Kidney (tissue), 14 donors: ENCODE measurements around the gene RPP38. TPM values are rescaled to one million over a fixed set of nuclear protein-coding genes. Genes with fewer than 3 reads are reported as not detected.

ENCODE experiments used
- DNase-seq, 5 donors: peaks; one replicate each; pipeline ENCODE4 v3.0.0-alpha.2; 2013 to 2020
- FAIRE-seq: peaks from 2 replicates; lab custom pipeline; 2012; peaks lifted over from hg19 to GRCh38; lab: Jason Lieb, UNC
- H3K27ac ChIP-seq, 2 donors: one replicate each; pipeline ENCODE4 v1.7.0; 2013; ENCODE audit warnings: low read depth in 2 of 2, low read length in 2 of 2, inconsistent platforms in 1 of 2
- H3K27me3 ChIP-seq: one replicate; pipeline ENCODE4 v1.7.1; 2013; ENCODE audit warnings: low read length, inconsistent platforms; ENCODE audit not compliant: control insufficient read depth, insufficient read depth
- H3K36me3 ChIP-seq, 3 donors: one replicate each; pipeline versions ENCODE4 v1.7.0 to v1.7.1; 2013; ENCODE audit warnings: low read length in 3 of 3, control low read depth in 1 of 3, inconsistent platforms in 1 of 3; ENCODE audit not compliant: insufficient read depth in 3 of 3, control insufficient read depth in 2 of 3
- H3K4me1 ChIP-seq, 3 donors: one replicate each; pipeline versions ENCODE4 v1.7.0 to v1.7.1; 2013; ENCODE audit warnings: low read length in 3 of 3, inconsistent platforms in 1 of 3, low read depth in 1 of 3; ENCODE audit not compliant: control insufficient read depth in 2 of 3, insufficient read depth in 2 of 3
- H3K4me3 ChIP-seq, 3 donors: one replicate each; pipeline versions ENCODE4 v1.7.0 to v1.8.1; 2013; ENCODE audit warnings: low read length in 3 of 3, control low read depth in 1 of 3, inconsistent platforms in 1 of 3
- H3K9ac ChIP-seq, 3 donors: one replicate each; pipeline versions ENCODE4 v1.7.0 to v1.7.1; 2013; ENCODE audit warnings: low read length in 3 of 3, control low read depth in 1 of 3, inconsistent platforms in 1 of 3
- H3K9me3 ChIP-seq, 3 donors: one replicate each; pipeline versions ENCODE4 v1.7.0 to v1.7.1; 2013; ENCODE audit warnings: low read length in 3 of 3, control low read depth in 1 of 3, inconsistent platforms in 1 of 3; ENCODE audit not compliant: control insufficient read depth in 2 of 3, insufficient read depth in 1 of 3
- intact Hi-C: fragments of 100-400 bp; cut with DNase I; formaldehyde crosslinking; loops from one replicate; pipeline ENCODE4 v1.11.1; 2022
- polyA plus RNA-seq: library from polyadenylated mRNA; stranded (reverse); fragments of 350-450 nt; fragmentation: Illumina TruSeq; extraction: RNeasy Lipid Tissue Mini Kit (QIAGEN cat#74804); gene quantifications from one replicate; pipeline ENCODE4 v1.2.3, GENCODE V29; 2014; ENCODE audit warnings: low read depth, low replicate concordance; ENCODE audit not compliant: insufficient read depth
- total RNA-seq: library from RNA; stranded (reverse); fragmentation: NEBNext Ultra II Directional; extraction: Animal tissue kit (Norgen Biotek cat#: 25700); gene quantifications from one replicate; pipeline ENCODE4 v1.2.1, GENCODE V29; 2021
- TF ChIP-seq, protein P1 (sequence below): IDR thresholded peaks from 3 replicates; pipeline ENCODE4 v1.5.1; 2012; ENCODE audit warnings: mild to moderate bottlenecking, moderate library complexity, borderline replicate concordance; ENCODE audit not compliant: insufficient read depth; ENCODE audit errors: extremely low read depth
- donor health status: control.
- donor health status: control.
- donor health status: control.
- donor health status: control.
- donor health status: control.
- donor health status: DM: yes; HTN: yes; CAD: no.
- donor health status: Normal renal cell carcinoma (clear cell type).

The RPP38 gene
- total and polyA plus RNA-seq, 2 donors from 2014 or later = 18.1 to 20.1 TPM

DNA sequence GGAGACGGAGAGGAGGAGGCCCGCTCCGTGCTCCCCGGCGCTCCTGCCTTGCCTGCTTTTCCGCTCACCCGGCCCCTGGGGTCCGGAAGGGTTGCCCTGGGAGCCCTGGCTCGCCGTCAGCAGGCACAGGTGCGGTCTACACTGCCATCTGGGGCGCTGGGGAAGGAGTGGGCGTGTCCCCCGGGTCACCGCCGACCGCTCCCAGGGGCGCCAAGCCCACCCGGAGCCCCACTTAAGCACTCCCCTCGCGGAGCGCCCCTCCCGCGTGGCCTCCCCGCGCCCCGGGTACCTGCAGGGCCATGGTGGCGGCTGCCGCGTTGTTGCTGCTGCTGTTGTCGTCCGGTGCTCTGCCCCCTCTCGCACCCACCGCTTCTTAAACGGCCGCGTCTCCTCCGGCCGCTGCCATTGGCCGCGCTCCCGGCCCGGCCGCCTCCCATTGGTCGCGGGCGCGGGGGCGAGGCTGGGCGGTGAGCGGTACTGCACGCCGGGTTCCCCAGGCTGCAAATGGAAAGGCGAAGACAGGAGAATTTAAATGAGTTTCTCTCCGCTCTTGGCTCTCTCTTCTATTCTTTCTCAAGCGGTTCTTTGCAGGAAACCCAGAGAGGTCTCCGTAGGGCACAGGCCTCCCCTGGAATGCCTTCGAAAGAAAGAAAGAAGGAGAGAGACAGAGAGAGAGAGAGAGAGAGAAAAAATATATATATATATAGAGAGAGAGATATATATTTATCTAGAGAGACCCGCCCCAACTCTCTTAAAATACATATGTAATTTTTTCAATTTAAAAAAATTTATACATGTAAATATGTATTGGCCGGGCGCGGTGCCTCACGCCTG, 8.5 kb upstream of the RPP38 start, which contains the start of gene ACBD7:
TSS of gene ACBD7 (minus strand) at position 349 of the 834 bp plus-strand sequence. CDS start at position 301, 48 bp downstream.
- intact Hi-C loops = no loop called here

DNA sequence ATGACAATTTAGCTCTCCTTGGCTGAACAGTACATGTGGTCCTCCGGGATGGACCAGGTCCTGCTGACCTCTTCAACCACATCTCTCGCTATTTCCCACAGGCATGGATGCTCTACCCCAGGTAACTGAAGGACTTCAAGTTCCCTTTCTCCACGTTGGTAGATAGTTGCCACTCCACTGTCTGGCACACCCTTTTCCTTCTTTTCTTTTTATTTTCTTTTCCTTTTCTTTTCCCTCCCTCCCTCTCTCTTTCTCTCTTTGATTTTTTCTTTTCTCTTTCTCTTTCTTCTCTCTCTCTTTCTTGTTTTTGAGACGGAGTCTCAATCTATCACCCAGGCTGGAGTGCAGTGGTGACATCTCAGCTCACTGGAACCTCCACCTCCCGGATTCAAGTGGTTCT, 5.7 kb upstream of the RPP38 start:
- H3K9me3 ChIP-seq = no peaks in the 10 kb centered on the region
- peaks cover 0 to 4% (median 0%) of the 10 kb centered on the region in 3 donors for H3K4me1 ChIP-seq
- FAIRE-seq (no peak), DNase-seq (no peak)
- intact Hi-C loops = no loop called here
- TF ChIP-seq, protein P1, sequence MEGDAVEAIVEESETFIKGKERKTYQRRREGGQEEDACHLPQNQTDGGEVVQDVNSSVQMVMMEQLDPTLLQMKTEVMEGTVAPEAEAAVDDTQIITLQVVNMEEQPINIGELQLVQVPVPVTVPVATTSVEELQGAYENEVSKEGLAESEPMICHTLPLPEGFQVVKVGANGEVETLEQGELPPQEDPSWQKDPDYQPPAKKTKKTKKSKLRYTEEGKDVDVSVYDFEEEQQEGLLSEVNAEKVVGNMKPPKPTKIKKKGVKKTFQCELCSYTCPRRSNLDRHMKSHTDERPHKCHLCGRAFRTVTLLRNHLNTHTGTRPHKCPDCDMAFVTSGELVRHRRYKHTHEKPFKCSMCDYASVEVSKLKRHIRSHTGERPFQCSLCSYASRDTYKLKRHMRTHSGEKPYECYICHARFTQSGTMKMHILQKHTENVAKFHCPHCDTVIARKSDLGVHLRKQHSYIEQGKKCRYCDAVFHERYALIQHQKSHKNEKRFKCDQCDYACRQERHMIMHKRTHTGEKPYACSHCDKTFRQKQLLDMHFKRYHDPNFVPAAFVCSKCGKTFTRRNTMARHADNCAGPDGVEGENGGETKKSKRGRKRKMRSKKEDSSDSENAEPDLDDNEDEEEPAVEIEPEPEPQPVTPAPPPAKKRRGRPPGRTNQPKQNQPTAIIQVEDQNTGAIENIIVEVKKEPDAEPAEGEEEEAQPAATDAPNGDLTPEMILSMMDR = no peak
- H3K27ac ChIP-seq = no peak overlapping the region
- no peak overlapping the region for H3K4me3 ChIP-seq
- H3K36me3 ChIP-seq = no peaks in the 10 kb centered on the region
- H3K9ac ChIP-seq = no peak overlapping the region
- no peaks in the 10 kb centered on the region for H3K27me3 ChIP-seq

More for the DNA sequence above, 8.5 kb upstream of the RPP38 start, which contains the start of gene ACBD7:
- H3K9me3 ChIP-seq = no peaks in the 10 kb centered on the region
- peaks cover 0 to 8% (median 3%) of the 10 kb centered on the region in 3 donors for H3K4me1 ChIP-seq
- FAIRE-seq = no peak
- peak within 1 kb of the TSS in 1 of 3 donors; percentile 26 for H3K9ac ChIP-seq
- TF ChIP-seq, protein P1 = peak; percentile 41
- H3K36me3 ChIP-seq = no peaks in the 10 kb centered on the region
- H3K27me3 ChIP-seq = no peaks in the 10 kb centered on the region
- H3K4me3 ChIP-seq = peak within 1 kb of the TSS; percentile 4 to 62 (median 42)
- DNase-seq = peak; percentile 86 to 96 (median 91)
- no peak within 1 kb of the TSS for H3K27ac ChIP-seq

DNA sequence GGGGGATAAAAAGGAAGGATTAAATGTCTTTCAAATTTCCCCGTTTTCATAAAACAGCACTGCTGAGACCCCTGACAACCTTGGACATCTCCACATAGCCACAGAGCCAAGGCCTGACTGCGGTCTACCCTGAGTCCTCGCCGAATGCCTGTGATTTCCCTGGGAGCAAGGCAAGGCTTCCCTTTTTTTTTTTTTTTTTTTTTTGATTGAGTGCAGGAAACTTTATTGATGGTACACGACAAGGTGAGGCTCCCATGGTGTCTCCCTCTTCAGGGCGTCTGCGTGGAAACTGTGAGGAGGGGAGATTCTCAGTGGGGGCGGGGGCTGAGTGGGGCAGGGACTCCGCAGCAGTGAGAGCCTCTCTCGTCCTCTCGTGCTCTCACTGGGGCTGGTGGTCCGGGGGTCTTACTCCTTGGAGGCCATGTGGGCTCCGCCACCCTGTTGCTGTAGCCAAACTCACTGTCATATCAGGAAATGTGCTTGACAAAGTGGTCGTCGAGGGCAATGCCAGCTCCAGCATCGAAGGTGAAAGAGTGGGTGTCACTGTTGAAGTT, 4.2 kb upstream of the RPP38 start:
- Histone ChIP-seq H3K36me3 (no peaks in the 10 kb centered on the region), H3K9ac (no peak overlapping the region), H3K4me3 (no peak overlapping the region), H3K4me1 (peaks cover 0 to 7% (median 0%) of the 10 kb centered on the region in 3 donors), H3K27ac (no peak overlapping the region), H3K27me3 (no peaks in the 10 kb centered on the region), H3K9me3 (no peaks in the 10 kb centered on the region)
- no peak for FAIRE-seq
- intact Hi-C loops = no loop called here
- DNase-seq = no peak
- TF ChIP-seq, protein P1 = no peak
